Astrocyte of the cerebellum (primary cell): Measurements from ENCODE around the gene CACNA2D1.
A peak's percentile ranks its signal among the peaks of the same experiment; 100 is the strongest.

Experiments
- DNase-seq: peaks from one replicate; pipeline ENCODE4 v3.0.0-alpha.2; 2011; ENCODE audit warnings: low read depth
- H3K4me3 ChIP-seq: 2 replicates; pipeline ENCODE4 v1.5.1; 2011; ENCODE audit warnings: mild to moderate bottlenecking, low read depth, low read length, moderate library complexity
- in situ Hi-C: cut with HindIII; loops from 2 replicates; pipeline ENCODE4 v1.10.0; 2017; ENCODE audit warnings: low sequenced_read_pairs
- TF ChIP-seq, protein P1 (sequence below): IDR thresholded peaks from 2 replicates; pipeline ENCODE4 v1.5.1; 2012; ENCODE audit warnings: low read length, low read depth, moderate library complexity, mild to moderate bottlenecking; ENCODE audit errors: missing control alignments

Gene CACNA2D1

DNA sequence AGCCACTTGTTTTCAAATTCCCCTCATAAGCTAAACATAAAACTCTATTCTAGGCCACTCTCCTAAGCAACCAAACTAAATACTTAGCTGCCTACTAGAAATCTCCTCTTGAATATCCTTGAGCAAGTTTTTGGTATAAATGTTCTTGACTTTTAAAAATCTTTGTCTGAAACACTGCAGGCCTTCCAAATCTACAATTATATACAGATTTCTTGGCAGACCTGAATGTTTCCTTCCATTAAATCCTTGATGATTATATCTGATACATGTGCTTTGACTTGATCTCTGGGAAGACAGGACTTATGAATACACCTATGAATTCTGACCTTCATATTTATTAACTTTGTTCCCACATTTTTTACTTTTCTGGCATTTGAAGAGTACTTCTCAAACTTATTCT is 314.5 kb downstream of the CACNA2D1 start:
- no peak for DNase-seq
- in situ Hi-C loops: no loop called here
- no peak overlapping the region for H3K4me3 ChIP-seq
- TF ChIP-seq, protein P1, sequence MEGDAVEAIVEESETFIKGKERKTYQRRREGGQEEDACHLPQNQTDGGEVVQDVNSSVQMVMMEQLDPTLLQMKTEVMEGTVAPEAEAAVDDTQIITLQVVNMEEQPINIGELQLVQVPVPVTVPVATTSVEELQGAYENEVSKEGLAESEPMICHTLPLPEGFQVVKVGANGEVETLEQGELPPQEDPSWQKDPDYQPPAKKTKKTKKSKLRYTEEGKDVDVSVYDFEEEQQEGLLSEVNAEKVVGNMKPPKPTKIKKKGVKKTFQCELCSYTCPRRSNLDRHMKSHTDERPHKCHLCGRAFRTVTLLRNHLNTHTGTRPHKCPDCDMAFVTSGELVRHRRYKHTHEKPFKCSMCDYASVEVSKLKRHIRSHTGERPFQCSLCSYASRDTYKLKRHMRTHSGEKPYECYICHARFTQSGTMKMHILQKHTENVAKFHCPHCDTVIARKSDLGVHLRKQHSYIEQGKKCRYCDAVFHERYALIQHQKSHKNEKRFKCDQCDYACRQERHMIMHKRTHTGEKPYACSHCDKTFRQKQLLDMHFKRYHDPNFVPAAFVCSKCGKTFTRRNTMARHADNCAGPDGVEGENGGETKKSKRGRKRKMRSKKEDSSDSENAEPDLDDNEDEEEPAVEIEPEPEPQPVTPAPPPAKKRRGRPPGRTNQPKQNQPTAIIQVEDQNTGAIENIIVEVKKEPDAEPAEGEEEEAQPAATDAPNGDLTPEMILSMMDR: no peak

DNA sequence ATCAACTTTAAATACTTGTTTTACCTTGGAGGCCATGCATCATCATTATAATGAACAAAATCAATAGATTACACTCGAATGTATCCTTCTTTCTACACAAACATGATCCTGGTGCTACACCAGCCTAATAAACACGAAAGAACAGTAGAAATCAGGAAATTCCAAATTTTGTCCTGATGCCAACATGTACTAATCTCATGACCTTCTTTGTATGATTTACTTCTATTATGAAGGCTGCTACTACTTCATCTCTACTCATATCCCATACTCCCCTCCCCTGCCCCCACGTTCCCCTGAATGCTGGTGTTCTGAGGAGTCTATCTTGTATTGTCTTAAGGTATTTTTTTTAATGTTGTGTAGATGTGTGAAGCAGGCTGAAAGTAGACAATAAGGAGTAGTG is 315.0 kb downstream of the CACNA2D1 start:
- DNase-seq: no peak
- in situ Hi-C loops: no loop called here
- H3K4me3 ChIP-seq: no peak overlapping the region
- TF ChIP-seq, protein P1: no peak

- in situ Hi-C loops: no loop called here
- no peak for DNase-seq
These were observed 317.0 kb downstream of the CACNA2D1 start for GRCh38 chr7:82126576-82126975.

GRCh38 chr7:82124445-82124844 is 319.1 kb downstream of the CACNA2D1 start:
- no peak overlapping the region for H3K4me3 ChIP-seq
- TF ChIP-seq, protein P1: no peak
- DNase-seq: no peak
- in situ Hi-C loops: no loop called here

More at GRCh38 chr7:82126576-82126975, 317.0 kb downstream of the CACNA2D1 start:
- TF ChIP-seq, protein P1: no peak
- H3K4me3 ChIP-seq: no peak overlapping the region

DNA sequence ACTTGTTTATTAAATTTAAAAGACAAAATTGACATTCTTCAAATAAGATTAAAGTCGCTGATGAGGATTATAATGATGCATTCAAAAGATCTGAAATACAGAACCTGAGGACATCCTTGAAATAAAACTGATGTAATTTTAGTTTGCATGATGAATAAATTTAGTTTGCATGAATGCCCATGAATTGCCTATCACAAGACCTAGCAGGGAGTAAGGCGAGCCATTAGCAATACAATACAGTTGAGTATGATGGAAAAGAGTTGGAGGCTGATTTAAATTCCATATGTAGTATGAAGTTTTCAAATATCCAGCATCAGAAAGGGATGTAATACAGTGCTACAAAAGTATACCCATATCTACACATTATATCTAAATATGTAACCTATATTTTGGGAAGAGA is 321.3 kb downstream of the CACNA2D1 start:
- TF ChIP-seq, protein P1: no peak
- in situ Hi-C loops: no loop called here
- peak; percentile 24 for DNase-seq
- no peak overlapping the region for H3K4me3 ChIP-seq

GRCh38 chr7:82114237-82114636 is 329.3 kb downstream of the CACNA2D1 start:
- no peak for DNase-seq
- in situ Hi-C loops: no loop called here
- TF ChIP-seq, protein P1: no peak
- H3K4me3 ChIP-seq: no peak overlapping the region
